ENCODE results near the gene CREBRF.

Gene CREBRF

DNA sequence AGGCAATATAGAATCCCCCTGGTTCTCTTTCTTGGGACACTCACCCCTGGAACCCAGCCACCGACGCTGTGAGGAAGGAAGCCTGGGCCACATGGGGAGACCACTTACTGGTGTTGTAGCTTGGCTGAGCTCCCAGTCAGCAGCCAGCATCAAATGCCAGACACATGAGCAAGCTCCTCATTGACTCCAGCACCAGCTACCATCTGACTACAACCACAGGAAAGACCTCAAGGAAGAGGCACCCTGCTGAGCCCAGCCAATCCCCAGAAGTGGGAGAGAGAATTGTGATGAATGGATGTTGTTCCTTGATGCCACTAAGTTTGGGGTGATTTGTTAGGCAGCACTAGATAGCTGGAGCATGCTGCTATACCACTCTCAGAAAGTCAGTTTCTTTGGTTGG is 124.2 kb downstream of the CREBRF start:
- Mint-ChIP-seq H3K4me3 (no peak overlapping the region), H3K27ac (no peak overlapping the region), H3K4me1 (peaks cover 7% of the 10 kb centered on the region), H3K9me3 (peaks cover 4% of the 10 kb centered on the region), H3K27me3 (ENCODE audit: low read depth, poor library complexity) (peaks cover 42% of the 10 kb centered on the region), H3K36me3 (ENCODE audit: low read depth) (no peaks in the 10 kb centered on the region)
- no peak for DNase-seq
- TF ChIP-seq, protein P1, sequence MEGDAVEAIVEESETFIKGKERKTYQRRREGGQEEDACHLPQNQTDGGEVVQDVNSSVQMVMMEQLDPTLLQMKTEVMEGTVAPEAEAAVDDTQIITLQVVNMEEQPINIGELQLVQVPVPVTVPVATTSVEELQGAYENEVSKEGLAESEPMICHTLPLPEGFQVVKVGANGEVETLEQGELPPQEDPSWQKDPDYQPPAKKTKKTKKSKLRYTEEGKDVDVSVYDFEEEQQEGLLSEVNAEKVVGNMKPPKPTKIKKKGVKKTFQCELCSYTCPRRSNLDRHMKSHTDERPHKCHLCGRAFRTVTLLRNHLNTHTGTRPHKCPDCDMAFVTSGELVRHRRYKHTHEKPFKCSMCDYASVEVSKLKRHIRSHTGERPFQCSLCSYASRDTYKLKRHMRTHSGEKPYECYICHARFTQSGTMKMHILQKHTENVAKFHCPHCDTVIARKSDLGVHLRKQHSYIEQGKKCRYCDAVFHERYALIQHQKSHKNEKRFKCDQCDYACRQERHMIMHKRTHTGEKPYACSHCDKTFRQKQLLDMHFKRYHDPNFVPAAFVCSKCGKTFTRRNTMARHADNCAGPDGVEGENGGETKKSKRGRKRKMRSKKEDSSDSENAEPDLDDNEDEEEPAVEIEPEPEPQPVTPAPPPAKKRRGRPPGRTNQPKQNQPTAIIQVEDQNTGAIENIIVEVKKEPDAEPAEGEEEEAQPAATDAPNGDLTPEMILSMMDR (IDR thresholded peaks at IDR 0.05) = no peak

DNA sequence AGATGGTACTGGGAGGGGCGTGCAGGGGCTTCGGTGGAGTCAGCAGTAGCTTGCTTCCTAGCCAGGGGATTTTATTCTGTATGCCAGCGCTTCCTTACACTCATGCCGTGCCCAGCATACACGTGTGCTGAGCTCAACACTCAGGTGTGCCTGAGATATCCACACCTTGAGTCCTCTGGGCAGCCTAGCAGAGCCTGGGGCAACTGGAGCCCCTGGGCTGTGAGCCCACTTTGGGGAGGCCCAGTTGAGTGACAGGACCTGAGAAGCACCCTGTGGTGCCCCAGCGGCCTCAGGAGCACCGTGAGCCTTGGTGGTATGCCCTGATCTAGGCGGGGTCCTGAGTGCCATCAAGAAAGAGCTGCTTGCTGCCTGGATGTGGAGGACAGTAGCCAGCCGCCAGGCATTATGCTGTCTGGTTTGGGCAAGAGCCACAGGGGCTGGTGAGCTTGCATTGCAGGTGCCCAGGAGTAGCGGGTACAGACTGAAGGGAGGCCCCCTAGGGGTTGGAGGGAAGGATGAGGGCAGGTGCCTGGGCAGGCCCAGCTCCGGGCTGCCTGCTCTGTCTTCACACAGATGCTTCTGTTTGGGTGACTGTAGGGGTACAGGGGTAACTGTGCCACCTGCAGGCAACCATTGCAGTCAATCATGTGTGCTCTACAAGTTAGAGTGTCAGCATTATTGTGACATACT is 131.0 kb downstream of the CREBRF start:
- TF ChIP-seq, protein P1 (IDR thresholded peaks at IDR 0.05) = no peak
- DNase-seq = no peak
- no peak overlapping the region for H3K4me3 Mint-ChIP-seq

DNA sequence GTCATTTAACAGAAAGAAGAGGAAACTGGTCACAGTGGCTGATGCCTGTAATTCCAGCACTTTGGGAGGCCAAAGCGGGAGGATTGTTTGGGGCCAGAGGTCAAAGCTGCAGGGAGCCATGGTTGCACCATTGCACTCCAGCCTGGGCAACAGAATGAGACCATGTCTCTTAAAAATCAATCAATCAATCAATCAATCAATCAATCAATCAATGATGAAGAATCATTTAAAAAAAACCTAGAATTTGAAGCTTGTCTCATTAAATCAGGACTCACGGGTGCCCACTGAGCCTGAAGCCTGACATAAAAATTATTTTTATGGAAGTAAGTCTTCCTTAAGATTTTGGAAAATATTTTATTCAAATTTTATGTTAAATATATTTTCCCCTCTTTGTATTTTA is 132.1 kb downstream of the CREBRF start:
- TF ChIP-seq, protein P1 (IDR thresholded peaks at IDR 0.05) = no peak
- no peak overlapping the region for H3K4me3 Mint-ChIP-seq
- DNase-seq = no peak
- peaks cover 30% of the 10 kb centered on the region for H3K27me3 Mint-ChIP-seq (ENCODE audit: low read depth, poor library complexity)
- no peaks in the 10 kb centered on the region for H3K36me3 Mint-ChIP-seq (ENCODE audit: low read depth)
- no peaks in the 10 kb centered on the region for H3K4me1 Mint-ChIP-seq
- no peak overlapping the region for H3K27ac Mint-ChIP-seq
- H3K9me3 Mint-ChIP-seq = no peaks in the 10 kb centered on the region

More for the DNA sequence above, 131.0 kb downstream of the CREBRF start:
- Mint-ChIP-seq H3K27ac (no peak overlapping the region), H3K27me3 (ENCODE audit: low read depth, poor library complexity) (peaks cover 26% of the 10 kb centered on the region), H3K9me3 (no peaks in the 10 kb centered on the region), H3K4me1 (no peaks in the 10 kb centered on the region), H3K36me3 (ENCODE audit: low read depth) (no peaks in the 10 kb centered on the region)
